H9 (cell line): ENCODE data around the gene TOR3A. TPM values are rescaled to one million over a fixed set of nuclear protein-coding genes. Genes with fewer than 3 reads are reported as not detected.

Experiments
- DNase-seq: peaks from one replicate; pipeline ENCODE4 v3.0.0-alpha.2; 2017
- H2AFZ ChIP-seq: one replicate; pipeline ENCODE4 v1.6.1; 2013; ENCODE audit warnings: mild to moderate bottlenecking, low read length, control low read depth, moderate library complexity
- H2AK5ac ChIP-seq: 2 replicates; pipeline ENCODE4 v1.6.1; 2013; ENCODE audit warnings: low read length, control low read depth, mixed read lengths; ENCODE audit not compliant: insufficient read length
- H2BK120ac ChIP-seq: one replicate; pipeline ENCODE4 v1.6.1; 2013; ENCODE audit warnings: low read depth, mild to moderate bottlenecking, low read length, control low read depth, inconsistent platforms; ENCODE audit not compliant: poor library complexity, severe bottlenecking
- H2BK12ac ChIP-seq: 2 replicates; pipeline ENCODE4 v1.6.1; 2013; ENCODE audit warnings: low read length, control low read depth, mixed read lengths, low read depth; ENCODE audit not compliant: insufficient read length
- H2BK15ac ChIP-seq: 2 replicates; pipeline ENCODE4 v1.6.1; 2013; ENCODE audit warnings: low read depth, low read length, control low read depth
- H2BK20ac ChIP-seq: one replicate; pipeline ENCODE4 v1.6.1; 2013; ENCODE audit warnings: low read depth, mild to moderate bottlenecking, low read length, control low read depth, inconsistent platforms; ENCODE audit not compliant: poor library complexity, severe bottlenecking
- H2BK5ac ChIP-seq: 2 replicates; pipeline ENCODE4 v1.6.1; 2013; ENCODE audit warnings: low read length, control low read depth, mixed read lengths; ENCODE audit not compliant: insufficient read length
- H3K14ac ChIP-seq: 2 replicates; pipeline ENCODE4 v1.6.1; 2013; ENCODE audit warnings: low read length, control low read depth; ENCODE audit not compliant: insufficient read depth
- H3K18ac ChIP-seq: 2 replicates; pipeline ENCODE4 v1.6.1; 2013; ENCODE audit warnings: low read depth, mild to moderate bottlenecking, mixed read lengths, low read length, control low read depth; ENCODE audit not compliant: insufficient read length
- H3K23ac ChIP-seq: 2 replicates; pipeline ENCODE4 v1.6.1; 2013; ENCODE audit warnings: low read length, control low read depth, mixed read lengths, low read depth; ENCODE audit not compliant: insufficient read length
- H3K23me2 ChIP-seq: 2 replicates; pipeline ENCODE4 v1.6.1; 2013; ENCODE audit warnings: low read depth, mild to moderate bottlenecking, mixed read lengths, low read length, control low read depth; ENCODE audit not compliant: insufficient read length, poor library complexity, severe bottlenecking
- H3K27ac ChIP-seq: 2 replicates; pipeline ENCODE4 v1.5.1; 2013; ENCODE audit warnings: low read length, control low read depth, mixed read lengths, low read depth; ENCODE audit not compliant: insufficient read length
- H3K27me3 ChIP-seq: 2 replicates; pipeline ENCODE4 v1.6.1; 2013; ENCODE audit warnings: low read length, control low read depth, inconsistent platforms; ENCODE audit not compliant: insufficient read depth
- H3K4ac ChIP-seq: 2 replicates; pipeline ENCODE4 v1.6.1; 2013; ENCODE audit warnings: low read depth, mild to moderate bottlenecking, control low read depth, inconsistent platforms, low read length, moderate library complexity
- H3K4me1 ChIP-seq: 2 replicates; pipeline ENCODE4 v1.6.1; 2013; ENCODE audit warnings: low read length, control low read depth, inconsistent platforms; ENCODE audit not compliant: insufficient read depth
- H3K4me2 ChIP-seq: 2 replicates; pipeline ENCODE4 v1.6.1; 2013; ENCODE audit warnings: low read length, control low read depth, mixed read lengths; ENCODE audit not compliant: insufficient read length, insufficient read depth
- H3K56ac ChIP-seq: 2 replicates; pipeline ENCODE4 v1.6.1; 2013; ENCODE audit warnings: low read depth, mild to moderate bottlenecking, mixed read lengths, low read length, control low read depth; ENCODE audit not compliant: insufficient read length
- H3K79me1 ChIP-seq: 2 replicates; pipeline ENCODE4 v1.6.1; 2013; ENCODE audit warnings: low read depth, mild to moderate bottlenecking, moderate library complexity, low read length, control low read depth, inconsistent platforms; ENCODE audit not compliant: insufficient read depth, poor library complexity, severe bottlenecking
- H3K79me2 ChIP-seq: 2 replicates; pipeline ENCODE4 v1.6.1; 2013; ENCODE audit warnings: low read length, control low read depth, inconsistent platforms; ENCODE audit not compliant: insufficient read depth
- H3K9ac ChIP-seq: 2 replicates; pipeline ENCODE4 v1.6.1; 2013; ENCODE audit warnings: low read length, control low read depth, mixed read lengths; ENCODE audit not compliant: insufficient read length; ENCODE audit errors: extremely low read depth
- H3K9me3 ChIP-seq: one replicate; pipeline ENCODE4 v1.6.1; 2013; ENCODE audit warnings: low read depth, low read length, inconsistent platforms; ENCODE audit not compliant: control insufficient read depth
- H3T11ph ChIP-seq: one replicate; pipeline ENCODE4 v1.6.1; 2013; ENCODE audit warnings: mild to moderate bottlenecking, low read length, control low read depth, inconsistent platforms
- H4K20me1 ChIP-seq: one replicate; pipeline ENCODE4 v1.6.1; 2013; ENCODE audit not compliant: control insufficient read depth, insufficient read length, insufficient read depth
- H4K5ac ChIP-seq: 2 replicates; pipeline ENCODE4 v1.6.1; 2013; ENCODE audit warnings: low read depth, mild to moderate bottlenecking, mixed read lengths, low read length, control low read depth; ENCODE audit not compliant: insufficient read length
- H4K8ac ChIP-seq: replicated peaks from 2 replicates; pipeline ENCODE4 v1.6.1; 2013; ENCODE audit warnings: low read length, control low read depth, mixed read lengths, low read depth; ENCODE audit not compliant: insufficient read length
- H4K91ac ChIP-seq: 2 replicates; pipeline ENCODE4 v1.6.1; 2013; ENCODE audit warnings: low read depth, mild to moderate bottlenecking, moderate library complexity, mixed read lengths, low read length, control low read depth; ENCODE audit not compliant: insufficient read length
- H3K27ac Mint-ChIP-seq, 3 experiments: 2 replicates in 2 of 3; 3 replicates in 1 of 3; pipeline ENCODE4 v1.8.0; 2020 to 2021; ENCODE audit warnings: mixed read lengths in 3 of 3, mild to moderate bottlenecking in 1 of 3, moderate library complexity in 1 of 3
- H3K27me3 Mint-ChIP-seq: 2 replicates; pipeline ENCODE4 v1.8.0; 2021; ENCODE audit warnings: low read depth, mild to moderate bottlenecking, moderate library complexity, mixed read lengths
- H3K36me3 Mint-ChIP-seq, 3 experiments: 2 replicates in 2 of 3; 3 replicates in 1 of 3; pipeline ENCODE4 v1.8.0; 2020 to 2021; ENCODE audit warnings: low read depth in 3 of 3, mixed read lengths in 3 of 3; ENCODE audit not compliant: insufficient read depth in 1 of 3
- H3K4me1 Mint-ChIP-seq, 2 experiments: 2 replicates each; pipeline ENCODE4 v1.8.0; 2020; ENCODE audit warnings: mixed read lengths in 2 of 2
- H3K4me3 Mint-ChIP-seq, 2 experiments: 2 replicates in 1 of 2; 3 replicates in 1 of 2; pipeline ENCODE4 v1.8.0; 2020 to 2021; ENCODE audit warnings: mild to moderate bottlenecking in 2 of 2, mixed read lengths in 2 of 2, moderate library complexity in 1 of 2
- H3K9me3 Mint-ChIP-seq, 2 experiments: 2 replicates in 1 of 2; 3 replicates in 1 of 2; pipeline ENCODE4 v1.8.0; 2020; ENCODE audit warnings: mild to moderate bottlenecking in 2 of 2, mixed read lengths in 2 of 2, moderate library complexity in 1 of 2
- CTCF ChIP-seq: fragments of 200-600 bp; sonication (generic); conservative IDR thresholded peaks from 3 replicates; pipeline ENCODE4 v1.8.0; 2021; ENCODE audit warnings: antibody characterized with exemption, mild to moderate bottlenecking
- WGBS: extraction: QIAGEN DNeasy Blood & Tissue Kit; methylation state at CpG from one replicate; pipeline ENCODE4 v1.1.7; 2013; ENCODE audit warnings: missing lambda C conversion rate, low lambda C conversion rate, mixed read lengths; ENCODE audit not compliant: insufficient read length; ENCODE audit errors: extremely low coverage; 5-methylcytosine and 5-hydroxymethylcytosine counted together
- total RNA-seq: library from RNA; stranded (reverse); gene quantifications from 2 replicates; pipeline ENCODE4 v1.2.1, GENCODE V29; 2021

TOR3A gene
- total RNA-seq, 1 experiment from 2014 or later: 27.3 TPM

DNA sequence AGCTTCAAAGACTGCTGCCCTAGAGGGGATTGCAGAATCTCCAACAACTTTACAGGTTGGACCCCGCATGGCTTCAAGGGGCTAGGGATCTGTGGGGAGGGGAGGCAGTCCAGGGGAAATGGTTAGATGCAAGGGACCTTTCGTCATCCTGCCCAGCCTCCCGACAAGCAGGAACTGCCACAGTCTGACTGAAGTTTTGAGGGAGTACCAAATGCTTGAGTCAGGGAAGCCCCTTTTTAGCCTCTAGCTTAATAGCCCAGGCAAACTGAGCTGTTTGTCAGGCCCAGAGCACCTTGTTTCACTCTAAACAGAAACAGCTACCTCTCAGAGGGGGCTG, 1.1 kb downstream of the TOR3A start:
- Histone ChIP-seq H3K9me3 (no peaks in the 10 kb centered on the region), H3K14ac (no peak overlapping the region), H2AK5ac (no peak overlapping the region), H3K18ac (no peak overlapping the region), H2BK15ac (no peak overlapping the region), H2BK12ac (no peak overlapping the region), H3K9ac (no peak overlapping the region), H3K79me2 (peaks cover 2% of the 10 kb centered on the region; the same call in 1 of the 2 replicates), H3K4me1 (peaks cover 6% of the 10 kb centered on the region; the same call in 1 of the 2 replicates), H2BK120ac (no peak overlapping the region), H3K23me2 (peaks cover 16% of the 10 kb centered on the region), H2BK20ac (no peak overlapping the region), H3K56ac (no peak overlapping the region), H3K4ac (no peak overlapping the region), H2AFZ (no peak overlapping the region), H4K20me1 (no peaks in the 10 kb centered on the region), H4K8ac (no peak overlapping the region), H4K5ac (no peak overlapping the region), H3K79me1 (no peaks in the 10 kb centered on the region), H2BK5ac (no peak overlapping the region), H3K27me3 (no peaks in the 10 kb centered on the region), H3K27ac (no peak overlapping the region), H3K4me2 (peak overlapping the region; percentile 67), H3K23ac (no peak overlapping the region), H4K91ac (no peak overlapping the region), H3T11ph (no peak overlapping the region)
- DNase-seq: no peak
- Mint-ChIP-seq H3K4me3 (peak overlapping the region; percentile 76 to 94), H3K9me3 (no peaks in the 10 kb centered on the region), H3K36me3 (peaks cover 4 to 12% (median 7%) of the 10 kb centered on the region in 3 experiments; a peak in 6 of 7 replicates), H3K27me3 (0 out of 2 replicates have a peak, but pooled peaks cover 2% of the 10 kb centered on the region), H3K4me1 (peaks cover 27 to 29% of the 10 kb centered on the region in 2 experiments), H3K27ac (no peak overlapping the region)
- no peak for TF ChIP-seq CTCF
- no CpG with 5 or more reads among the region's 3 CpGs for WGBS
